ENCODE results near the gene NKIRAS2.

DNA sequence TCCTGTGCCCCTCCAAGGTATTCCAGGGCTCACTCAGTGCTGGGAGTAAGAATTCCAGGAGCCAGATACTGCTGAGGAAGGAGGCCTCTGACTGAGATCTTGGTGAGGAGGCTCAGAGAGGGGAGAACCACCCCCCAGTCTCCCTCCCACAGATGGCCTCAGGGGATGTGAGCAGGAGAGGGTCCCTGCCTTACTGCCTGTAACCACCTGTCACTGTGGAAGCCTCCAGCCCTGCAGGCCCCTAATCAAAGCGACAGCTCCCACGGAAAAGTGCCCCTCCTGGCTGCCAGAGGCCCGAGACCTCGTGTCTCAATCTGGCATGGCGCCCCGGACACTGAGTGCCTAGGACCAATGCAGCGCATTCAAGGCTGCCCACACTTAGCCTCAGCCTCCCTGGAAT, 38.2 kb downstream of the NKIRAS2 start:
- no peak for TF ChIP-seq CTCF (conservative IDR thresholded peaks at IDR 0.05; ENCODE audit: low read depth in 2 of 2)
- TF ChIP-seq EZH2 (IDR thresholded peaks at IDR 0.05; ENCODE audit: low read depth, unreplicated experiment) = no peak
- TF ChIP-seq EZH2phosphoT487 (IDR thresholded peaks at IDR 0.05; ENCODE audit: unreplicated experiment) = no peak
- no peak for TF ChIP-seq POLR2AphosphoS5 (IDR thresholded peaks at IDR 0.05; ENCODE audit: low read depth)
- TF ChIP-seq JUNB (IDR thresholded peaks at IDR 0.05; ENCODE audit: unreplicated experiment) = no peak
- no peak for TF ChIP-seq REST (IDR thresholded peaks at IDR 0.05; ENCODE audit: unreplicated experiment)
- no peak for TF ChIP-seq CREB1 (CRISPR knock-in tag; IDR thresholded peaks at IDR 0.05; ENCODE audit: low read depth)
- TF ChIP-seq ZNF114 (CRISPR knock-in tag; IDR thresholded peaks at IDR 0.05) = no peak

Data from GM23338 (cell line).